ENCODE results near the gene NT5E. TPM values are rescaled to one million over a fixed set of nuclear protein-coding genes. Genes with fewer than 3 reads are reported as not detected.
A peak's percentile ranks its signal among the peaks of the same experiment; 100 is the strongest.

Gene NT5E
- total RNA-seq, 1 experiment from 2014 or later, result 0.52 TPM

DNA sequence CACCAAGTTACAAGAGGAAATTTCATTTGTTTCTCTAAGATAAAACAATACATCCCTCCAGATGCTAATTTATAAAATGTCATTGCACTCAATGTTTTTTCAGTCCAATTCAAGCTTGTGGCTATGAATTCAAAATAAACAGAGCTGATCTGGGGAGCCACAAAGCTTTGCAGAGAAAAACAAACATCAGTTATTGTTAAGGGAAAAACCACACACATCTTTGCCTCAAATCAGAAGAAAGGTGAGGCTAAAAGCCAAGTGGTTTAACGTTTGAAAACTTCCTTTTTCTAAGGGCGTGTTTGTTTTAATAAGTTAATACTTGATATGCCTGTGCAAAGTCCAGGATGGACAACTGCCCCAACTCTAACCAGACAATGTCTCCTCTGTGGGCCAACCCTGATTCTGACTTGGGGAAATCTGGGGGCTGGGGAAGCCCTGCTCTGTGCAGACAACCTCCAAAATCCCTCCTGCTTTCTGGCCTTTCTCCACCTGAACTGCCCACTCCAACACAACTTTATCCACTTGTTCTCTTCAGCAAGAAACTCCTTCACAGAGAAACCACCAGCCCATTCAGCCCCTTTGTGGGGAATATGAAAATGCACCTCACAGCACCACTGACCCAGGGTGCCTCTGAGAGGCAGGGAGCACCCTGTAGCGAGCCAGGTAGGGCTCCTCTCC is 44.6 kb upstream of the NT5E start:
- H3K36me3 Mint-ChIP-seq (ENCODE audit: insufficient read depth in 1 of 3, low read depth in 3 of 3), result peaks cover 0 to 1% (median 0%) of the 10 kb centered on the region in 3 experiments; a peak in 1 of 7 replicates
- H3K4me1 Mint-ChIP-seq, result peaks cover 27 to 38% of the 10 kb centered on the region in 2 experiments
- H2BK12ac ChIP-seq (ENCODE audit: insufficient read length, low read depth, low read length), result no peak overlapping the region
- no peak overlapping the region for H2AK5ac ChIP-seq (ENCODE audit: insufficient read length, low read length)
- no peak overlapping the region for H2AFZ ChIP-seq (ENCODE audit: low read length)
- H3K23me2 ChIP-seq (ENCODE audit: insufficient read length, low read depth, low read length, poor library complexity, severe bottlenecking), result no peaks in the 10 kb centered on the region
- no peak overlapping the region for H4K91ac ChIP-seq (ENCODE audit: insufficient read length, low read depth, low read length)
- H4K8ac ChIP-seq (replicated peaks; ENCODE audit: insufficient read length, low read depth, low read length), result no peak overlapping the region
- no peak overlapping the region for H3K56ac ChIP-seq (ENCODE audit: insufficient read length, low read depth, low read length)
- no peak overlapping the region for H3T11ph ChIP-seq (ENCODE audit: low read length)
- H3K9me3 Mint-ChIP-seq, result no peaks in the 10 kb centered on the region
- TF ChIP-seq, protein P1, sequence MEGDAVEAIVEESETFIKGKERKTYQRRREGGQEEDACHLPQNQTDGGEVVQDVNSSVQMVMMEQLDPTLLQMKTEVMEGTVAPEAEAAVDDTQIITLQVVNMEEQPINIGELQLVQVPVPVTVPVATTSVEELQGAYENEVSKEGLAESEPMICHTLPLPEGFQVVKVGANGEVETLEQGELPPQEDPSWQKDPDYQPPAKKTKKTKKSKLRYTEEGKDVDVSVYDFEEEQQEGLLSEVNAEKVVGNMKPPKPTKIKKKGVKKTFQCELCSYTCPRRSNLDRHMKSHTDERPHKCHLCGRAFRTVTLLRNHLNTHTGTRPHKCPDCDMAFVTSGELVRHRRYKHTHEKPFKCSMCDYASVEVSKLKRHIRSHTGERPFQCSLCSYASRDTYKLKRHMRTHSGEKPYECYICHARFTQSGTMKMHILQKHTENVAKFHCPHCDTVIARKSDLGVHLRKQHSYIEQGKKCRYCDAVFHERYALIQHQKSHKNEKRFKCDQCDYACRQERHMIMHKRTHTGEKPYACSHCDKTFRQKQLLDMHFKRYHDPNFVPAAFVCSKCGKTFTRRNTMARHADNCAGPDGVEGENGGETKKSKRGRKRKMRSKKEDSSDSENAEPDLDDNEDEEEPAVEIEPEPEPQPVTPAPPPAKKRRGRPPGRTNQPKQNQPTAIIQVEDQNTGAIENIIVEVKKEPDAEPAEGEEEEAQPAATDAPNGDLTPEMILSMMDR (conservative IDR thresholded peaks at IDR 0.05), result no peak
- no peaks in the 10 kb centered on the region for H3K9me3 ChIP-seq (ENCODE audit: control insufficient read depth, low read depth, low read length)
- no peak for DNase-seq
- peaks cover 2% of the 10 kb centered on the region; the same call in 1 of the 2 replicates for H3K27me3 Mint-ChIP-seq (ENCODE audit: low read depth)
- no peak overlapping the region for H3K14ac ChIP-seq (ENCODE audit: insufficient read depth, low read length)
- no peak overlapping the region for H3K23ac ChIP-seq (ENCODE audit: insufficient read length, low read depth, low read length)
- no peak overlapping the region for H2BK5ac ChIP-seq (ENCODE audit: insufficient read length, low read length)
- no CpG with 5 or more reads among the region's 3 CpGs for WGBS (ENCODE audit: extremely low coverage, insufficient read length, low lambda C conversion rate)
- no peaks in the 10 kb centered on the region for H3K79me2 ChIP-seq (ENCODE audit: insufficient read depth, low read length)
- H3K27ac Mint-ChIP-seq, result peak overlapping the region in 1 of 3 experiments; percentile 59; a peak in 3 of 7 replicates
- H3K4me1 ChIP-seq (ENCODE audit: insufficient read depth, low read length), result peaks cover 15% of the 10 kb centered on the region; the same call in 1 of the 2 replicates
- H3K4me3 Mint-ChIP-seq, result no peak overlapping the region
- H3K27me3 ChIP-seq (ENCODE audit: insufficient read depth, low read length), result 0 out of 2 replicates have a peak, but pooled peaks cover 3% of the 10 kb centered on the region
- no peak overlapping the region for H3K4me2 ChIP-seq (ENCODE audit: insufficient read depth, insufficient read length, low read length)
- no peak overlapping the region for H3K4ac ChIP-seq (ENCODE audit: low read depth, low read length)
- H3K18ac ChIP-seq (ENCODE audit: insufficient read length, low read depth, low read length), result no peak overlapping the region
- H2BK20ac ChIP-seq (ENCODE audit: low read depth, low read length, poor library complexity, severe bottlenecking), result no peak overlapping the region
- no peak overlapping the region for H4K5ac ChIP-seq (ENCODE audit: insufficient read length, low read depth, low read length)
- H2BK15ac ChIP-seq (ENCODE audit: low read depth, low read length), result no peak overlapping the region
- H3K9ac ChIP-seq (ENCODE audit: extremely low read depth, insufficient read length, low read length), result no peak overlapping the region
- H4K20me1 ChIP-seq (ENCODE audit: control insufficient read depth, insufficient read depth, insufficient read length), result no peaks in the 10 kb centered on the region
- no peaks in the 10 kb centered on the region for H3K79me1 ChIP-seq (ENCODE audit: insufficient read depth, low read depth, low read length, poor library complexity, severe bottlenecking)
- H2BK120ac ChIP-seq (ENCODE audit: low read depth, low read length, poor library complexity, severe bottlenecking), result no peak overlapping the region
- H3K27ac ChIP-seq (ENCODE audit: insufficient read length, low read depth, low read length), result no peak overlapping the region
